Testis (tissue), 3 donors: ENCODE measurements around the gene UTS2. TPM values are rescaled to one million over a fixed set of nuclear protein-coding genes. Genes with fewer than 3 reads are reported as not detected.

ENCODE experiments used
- DNase-seq: peaks from one replicate; pipeline ENCODE4 v3.0.0-alpha.2; 2019
- H3K27ac ChIP-seq, 2 donors: fragments of 200-600 bp; sonication (generic); one replicate each; pipeline ENCODE4 v1.5.1; 2019
- H3K27me3 ChIP-seq: fragments of 200-600 bp; sonication (generic); one replicate; pipeline ENCODE4 v1.5.1; 2019
- H3K36me3 ChIP-seq: fragments of 200-600 bp; sonication (generic); one replicate; pipeline ENCODE4 v1.5.1; 2017; ENCODE audit warnings: low read depth; ENCODE audit errors: missing control alignments
- H3K4me1 ChIP-seq: fragments of 200-600 bp; sonication (generic); one replicate; pipeline ENCODE4 v1.5.1; 2019
- H3K4me3 ChIP-seq, 2 donors: fragments of 200-600 bp; sonication (generic); one replicate each; pipeline ENCODE4 v1.5.1; 2017 to 2019
- H3K9me3 ChIP-seq: fragments of 200-600 bp; sonication (generic); one replicate; pipeline ENCODE4 v1.5.1; 2017
- CTCF ChIP-seq, 3 experiments: fragments of 450-650 bp in 2 of 3; fragments of 200-600 bp in 1 of 3; sonication (generic) in 1 of 3; IDR thresholded peaks; one replicate each; pipeline ENCODE4 v1.5.1; 2016 to 2019; ENCODE audit warnings: antibody characterized with exemption in 3 of 3, mild to moderate bottlenecking in 2 of 3, moderate library complexity in 1 of 3
- POLR2A ChIP-seq: fragments of 450-650 bp; IDR thresholded peaks from one replicate; pipeline ENCODE4 v1.6.1; 2017; ENCODE audit warnings: antibody characterized with exemption, mild to moderate bottlenecking, moderate library complexity
- WGBS, 2 donors: methylation state at CpG; one replicate each; pipeline ENCODE4 v1.1.5; 2018; 5-methylcytosine and 5-hydroxymethylcytosine counted together
- intact Hi-C: fragments of 100-400 bp; cut with DNase I; formaldehyde crosslinking; loops from one replicate; pipeline ENCODE4 v1.15.1; 2023; ENCODE audit warnings: low total_unique reads
- polyA plus RNA-seq: library from polyadenylated mRNA; stranded (reverse); fragments of 350-450 nt; fragmentation: Illumina TruSeq; extraction: RNeasy Lipid Tissue Mini Kit (QIAGEN cat#74804); gene quantifications from one replicate; pipeline ENCODE4 v1.2.3, GENCODE V29; 2014; ENCODE audit warnings: low read depth, low replicate concordance; ENCODE audit not compliant: insufficient read depth
- total RNA-seq, 2 donors: library from RNA; depleted of rRNA; stranded (reverse); fragments of >200 nt; gene quantifications; one replicate each; pipeline ENCODE4 v1.2.3, GENCODE V29; 2016

UTS2 gene
- total and polyA plus RNA-seq, 3 donors from 2014 or later = 1.1 TPM; not detected in 2

DNA sequence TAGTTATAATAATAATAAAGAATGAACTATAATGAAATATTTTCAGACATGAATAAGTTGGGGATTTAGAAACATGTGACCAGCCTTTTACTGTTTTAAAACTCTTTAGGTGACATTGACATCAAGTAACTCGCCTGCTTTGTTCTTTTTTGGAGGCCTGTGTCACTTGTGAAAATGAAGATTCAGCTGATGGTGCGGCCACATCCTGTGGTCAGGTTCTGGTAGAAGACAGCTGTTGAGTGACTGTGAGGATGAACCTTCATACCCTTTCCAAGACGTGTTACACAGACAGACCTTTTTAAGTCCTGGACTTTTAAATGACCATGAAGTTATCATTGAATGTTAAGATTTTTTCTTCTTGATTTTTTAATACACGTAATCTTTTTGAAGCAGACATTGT, 10.3 kb downstream of the UTS2 start:
- H3K36me3 ChIP-seq = no peaks in the 10 kb centered on the region
- WGBS, 2 donors = 92 to 95% methylated on average over 4 of the region's 4 CpGs
- no peak for TF ChIP-seq POLR2A
- no peak for TF ChIP-seq CTCF (IDR thresholded peaks at IDR 0.05)
- no peaks in the 10 kb centered on the region for H3K4me1 ChIP-seq
- H3K27me3 ChIP-seq = no peaks in the 10 kb centered on the region
- no peak overlapping the region for H3K27ac ChIP-seq
- intact Hi-C loops = no loop called here
- H3K9me3 ChIP-seq = no peaks in the 10 kb centered on the region
- no peak for DNase-seq
- H3K4me3 ChIP-seq = no peak overlapping the region

- Histone ChIP-seq H3K36me3 (no peaks in the 10 kb centered on the region), H3K9me3 (no peaks in the 10 kb centered on the region), H3K4me3 (no peak overlapping the region), H3K27me3 (no peaks in the 10 kb centered on the region), H3K4me1 (no peaks in the 10 kb centered on the region), H3K27ac (no peak overlapping the region)
- 97 to 98% methylated on average over 3 of the region's 3 CpGs for WGBS, 2 donors
- intact Hi-C loops = no loop called here
- TF ChIP-seq POLR2A (no peak), CTCF (IDR thresholded peaks at IDR 0.05) (no peak)
- DNase-seq = no peak
These were observed 13.3 kb downstream of the UTS2 start for GRCh38 chr1:7839526-7839925.

- TF ChIP-seq CTCF (IDR thresholded peaks at IDR 0.05) (no peak), POLR2A (no peak)
- Histone ChIP-seq H3K27ac (no peak overlapping the region), H3K9me3 (no peaks in the 10 kb centered on the region), H3K4me1 (no peaks in the 10 kb centered on the region), H3K36me3 (no peaks in the 10 kb centered on the region), H3K4me3 (no peak overlapping the region), H3K27me3 (no peaks in the 10 kb centered on the region)
- WGBS, 2 donors = 84 to 95% methylated on average over 2 of the region's 2 CpGs
- no peak for DNase-seq
- intact Hi-C loops = no loop called here
These were observed 14.2 kb downstream of the UTS2 start for GRCh38 chr1:7838714-7839113.

- no peaks in the 10 kb centered on the region for H3K4me1 ChIP-seq
- DNase-seq = no peak
- no peak overlapping the region for H3K27ac ChIP-seq
- H3K4me3 ChIP-seq = no peak overlapping the region
- H3K9me3 ChIP-seq = no peaks in the 10 kb centered on the region
- H3K27me3 ChIP-seq = no peaks in the 10 kb centered on the region
- no peaks in the 10 kb centered on the region for H3K36me3 ChIP-seq
- intact Hi-C loops = no loop called here
- TF ChIP-seq CTCF (IDR thresholded peaks at IDR 0.05) (no peak), POLR2A (no peak)
These were observed 19.8 kb downstream of the UTS2 start for GRCh38 chr1:7833035-7833434.

DNA sequence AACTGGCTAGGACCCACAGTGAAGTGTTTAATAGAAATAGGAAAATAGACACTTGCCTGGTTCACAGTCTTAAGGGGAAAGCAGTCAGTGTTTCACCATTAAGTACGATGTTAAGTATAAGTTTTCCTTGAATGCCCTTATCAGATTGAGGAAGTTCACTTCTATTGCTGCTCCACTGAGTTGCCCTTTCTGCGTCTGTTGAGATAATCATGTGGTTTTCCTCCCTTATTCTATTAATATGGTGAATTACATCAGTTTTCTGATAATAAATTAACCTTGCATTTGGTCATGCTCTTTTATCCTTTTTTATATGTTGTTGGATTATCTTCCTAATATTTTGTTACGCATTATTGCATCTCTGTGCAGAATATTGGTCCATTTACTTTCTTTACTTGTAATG, 21.4 kb downstream of the UTS2 start:
- Histone ChIP-seq H3K36me3 (no peaks in the 10 kb centered on the region), H3K27me3 (no peaks in the 10 kb centered on the region), H3K27ac (no peak overlapping the region), H3K4me1 (no peaks in the 10 kb centered on the region), H3K9me3 (no peaks in the 10 kb centered on the region), H3K4me3 (no peak overlapping the region)
- TF ChIP-seq CTCF (IDR thresholded peaks at IDR 0.05) = no peak
- no peak for TF ChIP-seq POLR2A
- DNase-seq = no peak
- 73 to 76% methylated on average over 3 of the region's 3 CpGs for WGBS, 2 donors
- intact Hi-C loops = no loop called here
